Trophoblast cell (in vitro differentiated cells and primary cell): Measurements from ENCODE around the gene PHF8.

ENCODE experiments used
- DNase-seq, 2 donors: peaks; one replicate each; pipeline ENCODE4 v3.0.0-alpha.2; 2016
- H2AFZ ChIP-seq: 2 replicates; pipeline ENCODE4 v1.6.1; 2013; ENCODE audit warnings: low read length, moderate library complexity, mild to moderate bottlenecking; ENCODE audit not compliant: insufficient read depth, poor library complexity
- H2AK5ac ChIP-seq: 2 replicates; pipeline ENCODE4 v1.6.1; 2013; ENCODE audit warnings: mild to moderate bottlenecking, low read length
- H2BK120ac ChIP-seq: 2 replicates; pipeline ENCODE4 v1.6.1; 2013; ENCODE audit warnings: low read length, mild to moderate bottlenecking, moderate library complexity; ENCODE audit not compliant: insufficient read depth, poor library complexity
- H2BK12ac ChIP-seq: 2 replicates; pipeline ENCODE4 v1.6.1; 2013; ENCODE audit warnings: mild to moderate bottlenecking, low read length, moderate library complexity
- H2BK5ac ChIP-seq: 2 replicates; pipeline ENCODE4 v1.6.1; 2013; ENCODE audit warnings: low read length, low read depth, moderate library complexity, mild to moderate bottlenecking; ENCODE audit not compliant: poor library complexity
- H3K14ac ChIP-seq: 2 replicates; pipeline ENCODE4 v1.6.1; 2013; ENCODE audit warnings: mild to moderate bottlenecking, low read length
- H3K18ac ChIP-seq: 2 replicates; pipeline ENCODE4 v1.6.1; 2013; ENCODE audit warnings: mild to moderate bottlenecking, low read length
- H3K23ac ChIP-seq: 2 replicates; pipeline ENCODE4 v1.6.1; 2013; ENCODE audit warnings: low read length
- H3K27ac ChIP-seq: 2 replicates; pipeline ENCODE4 v1.5.1; 2013; ENCODE audit warnings: low read depth, mild to moderate bottlenecking, inconsistent platforms, low read length, moderate library complexity
- H3K27me3 ChIP-seq: 2 replicates; pipeline ENCODE4 v1.6.1; 2013; ENCODE audit warnings: inconsistent platforms, mild to moderate bottlenecking, low read length, moderate library complexity; ENCODE audit not compliant: insufficient read depth
- H3K36me3 ChIP-seq, 2 experiments: 1 replicate in 1 of 2; 2 replicates in 1 of 2; pipeline ENCODE4 v1.6.1; 2013; ENCODE audit warnings: low read length in 2 of 2, mild to moderate bottlenecking in 2 of 2, moderate library complexity in 1 of 2; ENCODE audit not compliant: insufficient read depth in 2 of 2, control insufficient read depth in 1 of 2
- H3K4ac ChIP-seq: 2 replicates; pipeline ENCODE4 v1.6.1; 2013; ENCODE audit warnings: low read depth, mild to moderate bottlenecking, low read length, moderate library complexity
- H3K4me1 ChIP-seq, 2 experiments: 1 replicate in 1 of 2; 2 replicates in 1 of 2; pipeline ENCODE4 v1.6.1; 2013; ENCODE audit warnings: low read length in 2 of 2, mild to moderate bottlenecking in 2 of 2, moderate library complexity in 1 of 2; ENCODE audit not compliant: insufficient read depth in 2 of 2, control insufficient read depth in 1 of 2
- H3K4me2 ChIP-seq: 2 replicates; pipeline ENCODE4 v1.6.1; 2013; ENCODE audit warnings: inconsistent platforms, mild to moderate bottlenecking, low read length, moderate library complexity
- H3K4me3 ChIP-seq: 2 replicates; pipeline ENCODE4 v1.5.1; 2013; ENCODE audit warnings: mild to moderate bottlenecking, low read depth, low read length, inconsistent platforms
- H3K79me1 ChIP-seq: one replicate; pipeline ENCODE4 v1.6.1; 2013; ENCODE audit warnings: low read length
- H3K79me2 ChIP-seq: 2 replicates; pipeline ENCODE4 v1.6.1; 2013; ENCODE audit warnings: low read length, mild to moderate bottlenecking; ENCODE audit not compliant: control insufficient read depth, insufficient read depth, poor library complexity
- H3K9ac ChIP-seq: 2 replicates; pipeline ENCODE4 v1.6.1; 2013; ENCODE audit warnings: mild to moderate bottlenecking, low read length
- H3K9me3 ChIP-seq: 2 replicates; pipeline ENCODE4 v1.6.1; 2013; ENCODE audit warnings: low read depth, mild to moderate bottlenecking, control low read depth, inconsistent platforms, low read length; ENCODE audit not compliant: insufficient read depth
- H4K12ac ChIP-seq: 2 replicates; pipeline ENCODE4 v1.6.1; 2013; ENCODE audit warnings: low read depth, mild to moderate bottlenecking, low read length, moderate library complexity
- H4K8ac ChIP-seq: 2 replicates; pipeline ENCODE4 v1.6.1; 2013; ENCODE audit warnings: low read depth, mild to moderate bottlenecking, low read length, moderate library complexity
- H4K91ac ChIP-seq: one replicate; pipeline ENCODE4 v1.6.1; 2013; ENCODE audit warnings: low read depth, mild to moderate bottlenecking, low read length, moderate library complexity
- WGBS: extraction: QIAGEN DNeasy Blood & Tissue Kit; methylation state at CpG from one replicate; pipeline ENCODE4 v1.1.7; 2013; ENCODE audit warnings: missing lambda C conversion rate; ENCODE audit not compliant: insufficient read length, insufficient coverage; ENCODE audit errors: extremely low coverage; 5-methylcytosine and 5-hydroxymethylcytosine counted together

PHF8 gene

GRCh38 chrX:54044877-54045338 lies 635 bp upstream of the PHF8 start:
- Histone ChIP-seq H2AFZ (no peak overlapping the region), H3K23ac (no peak overlapping the region), H4K91ac (peak overlapping the region; percentile 69), H2BK5ac (peak overlapping the region; percentile 8), H3K4ac (no peak overlapping the region), H2BK120ac (peak overlapping the region; percentile 48), H2BK12ac (no peak overlapping the region), H3K4me3 (peak overlapping the region; percentile 66), H3K4me1 (peaks cover 2 to 3% of the 10 kb centered on the region in 2 experiments), H3K36me3 (no peaks in the 10 kb centered on the region), H3K79me2 (peaks cover 6% of the 10 kb centered on the region), H3K9ac (peak overlapping the region; percentile 79), H3K18ac (no peak overlapping the region), H3K27ac (peak overlapping the region; percentile 90), H4K8ac (peak overlapping the region; percentile 89), H3K9me3 (no peaks in the 10 kb centered on the region), H3K27me3 (no peaks in the 10 kb centered on the region), H3K4me2 (peak overlapping the region; percentile 87), H4K12ac (peak overlapping the region; percentile 2), H2AK5ac (no peak overlapping the region), H3K14ac (peak overlapping the region; percentile 59), H3K79me1 (peaks cover 10% of the 10 kb centered on the region)
- no peak for DNase-seq
- WGBS, result no CpG with 5 or more reads among the region's 10 CpGs

DNA sequence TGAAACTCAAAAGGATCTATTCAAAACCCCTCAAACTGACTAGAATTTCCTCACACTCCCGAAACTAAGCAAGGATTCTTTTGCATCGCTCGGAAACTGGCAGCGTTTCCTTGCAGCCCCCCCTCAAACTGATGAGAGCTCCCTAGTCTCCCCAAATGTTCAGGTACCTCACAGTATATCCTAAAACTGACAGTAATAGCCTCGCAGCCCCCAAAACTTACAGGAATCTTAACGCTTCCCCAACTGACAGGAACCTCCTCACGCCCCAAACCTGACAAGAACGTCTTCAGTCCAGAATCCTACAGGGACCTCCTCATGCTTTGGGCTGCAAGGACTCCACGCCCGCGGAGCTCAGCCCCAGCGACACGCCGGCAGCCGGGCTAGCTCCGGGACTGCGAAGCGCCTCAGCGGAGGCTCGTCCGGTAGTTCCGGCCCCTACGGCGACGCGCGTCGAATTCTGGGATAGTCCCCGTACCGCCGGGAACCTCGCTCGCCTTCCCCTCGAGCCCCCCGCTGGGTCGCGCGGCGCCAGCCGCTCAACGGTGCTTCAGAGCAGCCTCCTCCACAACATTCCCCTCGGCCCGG lies 640 bp downstream of the PHF8 start:
- H3K18ac ChIP-seq, result peak overlapping the region; percentile 92
- no peaks in the 10 kb centered on the region for H3K27me3 ChIP-seq
- H3K9me3 ChIP-seq, result no peaks in the 10 kb centered on the region
- H4K12ac ChIP-seq, result peak overlapping the region; percentile 96
- H2BK12ac ChIP-seq, result peak overlapping the region; percentile 49
- H3K9ac ChIP-seq, result peak overlapping the region; percentile 97
- peak overlapping the region; percentile 100 for H2AFZ ChIP-seq
- peak overlapping the region; percentile 94 for H4K91ac ChIP-seq
- H3K79me2 ChIP-seq, result peaks cover 6% of the 10 kb centered on the region
- peak overlapping the region; percentile 98 for H3K4ac ChIP-seq
- H2BK120ac ChIP-seq, result peak overlapping the region; percentile 98
- H2BK5ac ChIP-seq, result peak overlapping the region; percentile 98
- peak in 1 of 2 donors; percentile 39 for DNase-seq
- peaks cover 2 to 3% of the 10 kb centered on the region in 2 experiments for H3K4me1 ChIP-seq
- H3K36me3 ChIP-seq, result peaks cover 0 to 2% of the 10 kb centered on the region in 2 experiments
- H3K4me2 ChIP-seq, result peak overlapping the region; percentile 97
- peak overlapping the region; percentile 91 for H3K27ac ChIP-seq
- peaks cover 10% of the 10 kb centered on the region for H3K79me1 ChIP-seq
- WGBS, result no CpG with 5 or more reads among the region's 43 CpGs
- peak overlapping the region; percentile 87 for H3K4me3 ChIP-seq
- H3K23ac ChIP-seq, result no peak overlapping the region
- peak overlapping the region; percentile 69 for H2AK5ac ChIP-seq
- H4K8ac ChIP-seq, result peak overlapping the region; percentile 100
- peak overlapping the region; percentile 96 for H3K14ac ChIP-seq

- WGBS, result no CpG with 5 or more reads among the region's 11 CpGs
- Histone ChIP-seq H3K27ac (no peak overlapping the region), H3K14ac (peak overlapping the region; percentile 66), H3K9me3 (no peaks in the 10 kb centered on the region), H4K12ac (no peak overlapping the region), H3K27me3 (no peaks in the 10 kb centered on the region), H2BK12ac (no peak overlapping the region), H3K23ac (no peak overlapping the region), H3K4me2 (peak overlapping the region; percentile 97), H3K79me2 (peaks cover 6% of the 10 kb centered on the region), H2BK120ac (peak overlapping the region; percentile 33), H2BK5ac (no peak overlapping the region), H3K18ac (no peak overlapping the region), H3K79me1 (peaks cover 10% of the 10 kb centered on the region), H3K36me3 (peaks cover 0 to 2% of the 10 kb centered on the region in 2 experiments), H3K4ac (peak overlapping the region; percentile 62), H4K8ac (peak overlapping the region; percentile 77), H2AK5ac (no peak overlapping the region), H4K91ac (peak overlapping the region; percentile 47), H3K9ac (peak overlapping the region; percentile 47), H3K4me3 (peak overlapping the region; percentile 65), H2AFZ (no peak overlapping the region), H3K4me1 (peaks cover 2 to 3% of the 10 kb centered on the region in 2 experiments)
- DNase-seq, result no peak
Measured at GRCh38 chrX:54043056-54043455, 1.2 kb downstream of the PHF8 start.

- Histone ChIP-seq H3K9me3 (no peaks in the 10 kb centered on the region), H3K9ac (no peak overlapping the region), H3K4me2 (peak overlapping the region; percentile 97), H3K36me3 (peaks cover 0 to 2% of the 10 kb centered on the region in 2 experiments), H2AK5ac (no peak overlapping the region), H3K4me1 (peaks cover 2 to 3% of the 10 kb centered on the region in 2 experiments), H2BK12ac (no peak overlapping the region), H3K14ac (no peak overlapping the region), H3K79me2 (peaks cover 6% of the 10 kb centered on the region), H3K79me1 (peaks cover 10% of the 10 kb centered on the region), H4K12ac (no peak overlapping the region), H3K4ac (no peak overlapping the region), H3K27ac (no peak overlapping the region), H3K18ac (no peak overlapping the region), H4K91ac (no peak overlapping the region), H3K23ac (no peak overlapping the region), H2BK120ac (no peak overlapping the region), H2BK5ac (no peak overlapping the region), H2AFZ (no peak overlapping the region), H4K8ac (no peak overlapping the region), H3K27me3 (no peaks in the 10 kb centered on the region), H3K4me3 (peak overlapping the region; percentile 42)
- no CpG with 5 or more reads among the region's 26 CpGs for WGBS
- peak; percentile 21 to 51 for DNase-seq
Measured at GRCh38 chrX:54042609-54043021, 1.7 kb downstream of the PHF8 start.
